WERI-Rb-1 (cell line): ENCODE results near the gene SMYD2.

ENCODE experiments used
- DNase-seq: peaks from one replicate; pipeline ENCODE4 v3.0.0-alpha.2; 2020
- H3K27ac ChIP-seq: fragments of 250-450 bp; sonication (Bioruptor Pico); 2 replicates; pipeline ENCODE4 v1.5.1; 2020; ENCODE audit warnings: mild to moderate bottlenecking, moderate library complexity
- H3K27me3 ChIP-seq: fragments of 250-450 bp; sonication (Bioruptor Pico); 2 replicates; pipeline ENCODE4 v1.5.1; 2021; ENCODE audit warnings: mild to moderate bottlenecking, low read depth, moderate library complexity; ENCODE audit not compliant: insufficient read depth, severe bottlenecking
- H3K36me3 ChIP-seq: fragments of 250-450 bp; sonication (Bioruptor Pico); 2 replicates; pipeline ENCODE4 v1.5.1; 2020; ENCODE audit warnings: mild to moderate bottlenecking, moderate library complexity
- H3K4me3 ChIP-seq: 2 replicates; pipeline ENCODE4 v1.5.1; 2011; ENCODE audit warnings: low read depth, mild to moderate bottlenecking, control low read depth, low read length
- H3K9me3 ChIP-seq: fragments of 250-450 bp; sonication (Bioruptor Pico); 2 replicates; pipeline ENCODE4 v1.5.1; 2021; ENCODE audit warnings: mild to moderate bottlenecking, moderate library complexity; ENCODE audit not compliant: severe bottlenecking
- CTCF ChIP-seq: IDR thresholded peaks from 2 replicates; pipeline ENCODE4 v1.5.1; 2011; ENCODE audit warnings: low read depth, mild to moderate bottlenecking, control low read depth, inconsistent platforms, low read length

SMYD2 gene

GRCh38 chr1:214310777-214311690 lies 30.1 kb downstream of the SMYD2 start:
- no peak for TF ChIP-seq CTCF
- DNase-seq: peak; percentile 76
- Histone ChIP-seq H3K27me3 (no peaks in the 10 kb centered on the region), H3K9me3 (no peaks in the 10 kb centered on the region), H3K27ac (peak overlapping the region; percentile 65), H3K36me3 (peaks cover 4% of the 10 kb centered on the region; the same call in 1 of the 2 replicates), H3K4me3 (no peak overlapping the region)

GRCh38 chr1:214312530-214313051 lies 31.6 kb downstream of the SMYD2 start:
- TF ChIP-seq CTCF: no peak

GRCh38 chr1:214314178-214314843 lies 33.4 kb downstream of the SMYD2 start:
- Histone ChIP-seq H3K9me3 (no peaks in the 10 kb centered on the region), H3K27me3 (no peaks in the 10 kb centered on the region), H3K4me3 (no peak overlapping the region), H3K27ac (no peak overlapping the region), H3K36me3 (peaks cover 4% of the 10 kb centered on the region; the same call in 1 of the 2 replicates)
- no peak for TF ChIP-seq CTCF
- no peak for DNase-seq

More at GRCh38 chr1:214312530-214313051, 31.6 kb downstream of the SMYD2 start:
- no peak overlapping the region for H3K4me3 ChIP-seq
- no peak for DNase-seq
- H3K27ac ChIP-seq: peak overlapping the region; percentile 65; the same call in 1 of the 2 replicates
- H3K36me3 ChIP-seq: peaks cover 4% of the 10 kb centered on the region; the same call in 1 of the 2 replicates
- no peaks in the 10 kb centered on the region for H3K9me3 ChIP-seq
- H3K27me3 ChIP-seq: no peaks in the 10 kb centered on the region

- H3K4me3 ChIP-seq: no peak overlapping the region
- no peak overlapping the region for H3K27ac ChIP-seq
- H3K36me3 ChIP-seq: peaks cover 20% of the 10 kb centered on the region
- no peak for DNase-seq
- no peaks in the 10 kb centered on the region for H3K9me3 ChIP-seq
- TF ChIP-seq CTCF: no peak
- H3K27me3 ChIP-seq: no peaks in the 10 kb centered on the region
These were observed 35.6 kb downstream of the SMYD2 start for GRCh38 chr1:214316593-214316992.

GRCh38 chr1:214317300-214317699 lies 36.3 kb downstream of the SMYD2 start:
- H3K9me3 ChIP-seq: no peaks in the 10 kb centered on the region
- no peak for TF ChIP-seq CTCF
- H3K27ac ChIP-seq: no peak overlapping the region
- peaks cover 20% of the 10 kb centered on the region for H3K36me3 ChIP-seq
- no peaks in the 10 kb centered on the region for H3K27me3 ChIP-seq
- DNase-seq: no peak
- H3K4me3 ChIP-seq: no peak overlapping the region
